H1 (cell line): Measurements from ENCODE around the gene CANT1. TPM values are rescaled to one million over a fixed set of nuclear protein-coding genes. Genes with fewer than 3 reads are reported as not detected.

Experiments used
- CTCF ChIA-PET: fragments of 300-600 bp; sonication (Branson Sonifier 250); formaldehyde crosslinking; loops from one replicate; lab custom pipeline; 2021; ENCODE audit not compliant: partially characterized antibody; lab: Charles Lee
- POLR2A ChIA-PET: fragments of 300-600 bp; sonication (Branson Sonifier 250); formaldehyde crosslinking; loops from one replicate; lab custom pipeline; 2021; ENCODE audit warnings: inconsistent platforms; ENCODE audit not compliant: partially characterized antibody; lab: Charles Lee
- DNase-seq, 2 experiments: peaks; one replicate each; pipeline versions ENCODE4 v3.0.0 to v3.0.0-alpha.2; 2010 to 2022; ENCODE audit warnings: low spot score in 2 of 2, low read depth in 1 of 2, mixed read lengths in 1 of 2
- FAIRE-seq: peaks from 2 replicates; lab custom pipeline; 2011; peaks lifted over from hg19 to GRCh38; lab: Jason Lieb, UNC
- H2AFZ ChIP-seq: 2 replicates; pipeline ENCODE4 v1.8.1; 2012; ENCODE audit warnings: low read length, inconsistent platforms
- H2AK5ac ChIP-seq: 2 replicates; pipeline ENCODE4 v1.6.1; 2013; ENCODE audit warnings: low read depth, low read length
- H2BK120ac ChIP-seq: replicated peaks from 2 replicates; pipeline ENCODE3; 2013; ENCODE audit warnings: low read depth, low read length, inconsistent platforms
- H2BK12ac ChIP-seq: 2 replicates; pipeline ENCODE4 v1.6.1; 2013; ENCODE audit warnings: low read depth, low read length
- H2BK15ac ChIP-seq: 2 replicates; pipeline ENCODE4 v1.6.1; 2013; ENCODE audit warnings: low read length
- H2BK20ac ChIP-seq: 2 replicates; pipeline ENCODE4 v1.6.1; 2013; ENCODE audit warnings: low read length
- H2BK5ac ChIP-seq: 2 replicates; pipeline ENCODE4 v1.6.1; 2013; ENCODE audit warnings: low read depth, low read length
- H3K14ac ChIP-seq: 2 replicates; pipeline ENCODE4 v1.6.1; 2013; ENCODE audit warnings: inconsistent platforms; ENCODE audit not compliant: insufficient read length
- H3K18ac ChIP-seq: 2 replicates; pipeline ENCODE4 v1.6.1; 2013; ENCODE audit warnings: low read length; ENCODE audit errors: extremely low read depth
- H3K23ac ChIP-seq: 2 replicates; pipeline ENCODE4 v1.6.1; 2013; ENCODE audit warnings: inconsistent platforms; ENCODE audit not compliant: insufficient read length
- H3K23me2 ChIP-seq: 2 replicates; pipeline ENCODE4 v1.6.1; 2013; ENCODE audit warnings: low read depth, low read length
- H3K27ac ChIP-seq: 2 replicates; pipeline ENCODE4 v1.6.1; 2011; ENCODE audit warnings: low read depth, low read length, inconsistent platforms
- H3K27me3 ChIP-seq, 4 experiments: replicated peaks in 1 of 4; 1 replicate in 1 of 4; 2 replicates in 3 of 4; pipeline versions ENCODE4 v1.6.1 to v1.8.1; 2011 to 2013; ENCODE audit warnings: low read length in 3 of 4, mild to moderate bottlenecking in 3 of 4, inconsistent platforms in 2 of 4, mixed read lengths in 2 of 4, moderate library complexity in 1 of 4; ENCODE audit not compliant: control insufficient read depth in 3 of 4, insufficient read depth in 3 of 4; ENCODE audit errors: extremely low read depth in 1 of 4
- H3K36me3 ChIP-seq, 4 experiments: 2 replicates each; pipeline versions ENCODE4 v1.6.1 to v1.8.1; 2011 to 2013; ENCODE audit warnings: mild to moderate bottlenecking in 4 of 4, low read length in 3 of 4, moderate library complexity in 2 of 4, control low read depth in 1 of 4, inconsistent platforms in 1 of 4; ENCODE audit not compliant: insufficient read depth in 4 of 4, control insufficient read depth in 2 of 4
- H3K4ac ChIP-seq: replicated peaks from 2 replicates; pipeline ENCODE3; 2013; ENCODE audit warnings: low read length, low read depth, mixed read lengths, inconsistent platforms; ENCODE audit not compliant: insufficient read length
- H3K4me1 ChIP-seq, 4 experiments: replicated peaks in 1 of 4; 1 replicate in 1 of 4; 2 replicates in 3 of 4; pipeline versions ENCODE4 v1.6.1 to v1.8.1; 2011 to 2013; ENCODE audit warnings: low read length in 3 of 4, inconsistent platforms in 2 of 4, mixed read lengths in 1 of 4; ENCODE audit not compliant: insufficient read depth in 4 of 4, control insufficient read depth in 3 of 4
- H3K4me2 ChIP-seq, 2 experiments: 2 replicates each; pipeline versions ENCODE4 v1.6.1 to v1.8.1; 2011 to 2013; ENCODE audit warnings: low read depth in 2 of 2, low read length in 2 of 2, control low read depth in 1 of 2, inconsistent platforms in 1 of 2, mild to moderate bottlenecking in 1 of 2; ENCODE audit not compliant: insufficient read depth in 1 of 2
- H3K4me3 ChIP-seq, 4 experiments: fragments of 200-600, 300-600 bp in 1 of 4; sonication (generic), shearing (Covaris generic), sonication (Bioruptor Twin) in 1 of 4; 2 replicates each; pipeline versions ENCODE4 v1.5.1 to v1.8.1; 2011 to 2016; ENCODE audit warnings: low read length in 4 of 4, low read depth in 3 of 4, control low read depth in 2 of 4, inconsistent platforms in 2 of 4, mild to moderate bottlenecking in 2 of 4, mixed read lengths in 1 of 4, moderate library complexity in 1 of 4; ENCODE audit not compliant: insufficient read depth in 2 of 4; ENCODE audit errors: extremely low read depth in 1 of 4
- H3K56ac ChIP-seq: replicated peaks from 2 replicates; pipeline ENCODE3; 2013; ENCODE audit warnings: low read depth, mild to moderate bottlenecking, mixed read lengths, low read length, inconsistent platforms; ENCODE audit not compliant: insufficient read length
- H3K79me1 ChIP-seq: 2 replicates; pipeline ENCODE4 v1.6.1; 2013; ENCODE audit warnings: low read depth, low read length, control low read depth
- H3K79me2 ChIP-seq, 2 experiments: 2 replicates each; pipeline versions ENCODE4 v1.6.1 to v1.8.1; 2012 to 2013; ENCODE audit warnings: low read length in 2 of 2, mild to moderate bottlenecking in 2 of 2, inconsistent platforms in 1 of 2; ENCODE audit not compliant: insufficient read depth in 2 of 2, control insufficient read depth in 1 of 2
- H3K9ac ChIP-seq, 4 experiments: replicated peaks in 1 of 4; 1 replicate in 1 of 4; 2 replicates in 3 of 4; pipeline versions ENCODE4 v1.6.1 to v1.8.1; 2011 to 2013; ENCODE audit warnings: low read depth in 3 of 4, low read length in 3 of 4, control low read depth in 2 of 4, mild to moderate bottlenecking in 2 of 4, moderate library complexity in 2 of 4, inconsistent platforms in 1 of 4; ENCODE audit errors: extremely low read depth in 1 of 4
- H3K9me3 ChIP-seq, 2 experiments: 2 replicates each; pipeline versions ENCODE4 v1.6.1 to v1.8.1; 2012 to 2013; ENCODE audit warnings: mild to moderate bottlenecking in 2 of 2, moderate library complexity in 2 of 2, control low read depth in 1 of 2, inconsistent platforms in 1 of 2, low read depth in 1 of 2, low read length in 1 of 2, mixed read lengths in 1 of 2; ENCODE audit not compliant: insufficient read depth in 2 of 2
- H4K20me1 ChIP-seq, 2 experiments: replicated peaks in 1 of 2; 2 replicates each; pipeline versions ENCODE3 to v1.8.1; 2011 to 2013; ENCODE audit warnings: inconsistent platforms in 2 of 2, low read length in 2 of 2, mild to moderate bottlenecking in 1 of 2; ENCODE audit not compliant: insufficient read depth in 2 of 2, control insufficient read depth in 1 of 2
- H4K5ac ChIP-seq: 2 replicates; pipeline ENCODE4 v1.6.1; 2013; ENCODE audit warnings: low read length, low read depth, mixed read lengths, inconsistent platforms; ENCODE audit not compliant: insufficient read length
- H4K8ac ChIP-seq: 2 replicates; pipeline ENCODE4 v1.8.0; 2013; ENCODE audit warnings: mild to moderate bottlenecking, moderate library complexity, low read length, inconsistent platforms; ENCODE audit not compliant: insufficient read depth; ENCODE audit errors: extremely low read depth
- H4K91ac ChIP-seq: replicated peaks from 2 replicates; pipeline ENCODE3; 2013; ENCODE audit warnings: low read length, mixed read lengths, inconsistent platforms; ENCODE audit not compliant: insufficient read length
- ASH2L ChIP-seq: fragments of 200-600, 300-600 bp; sonication (generic); IDR thresholded peaks from one replicate; pipeline ENCODE4 v1.7.1; 2017; ENCODE audit warnings: low read length
- FOSL1 ChIP-seq: IDR thresholded peaks from 2 replicates; pipeline ENCODE4 v1.6.1; 2011; ENCODE audit warnings: mild to moderate bottlenecking, low read depth, low read length, moderate library complexity; ENCODE audit not compliant: insufficient read depth
- GABPA ChIP-seq: IDR thresholded peaks from 2 replicates; pipeline ENCODE4 v1.6.1; 2011; ENCODE audit warnings: mild to moderate bottlenecking, low read length, moderate library complexity, borderline replicate concordance; ENCODE audit not compliant: insufficient read depth
- RAD21 ChIP-seq, 2 experiments: IDR thresholded peaks in 1 of 2; conservative IDR thresholded peaks in 1 of 2; 2 replicates each; pipeline ENCODE4 v1.6.1; 2011; ENCODE audit warnings: low read depth in 2 of 2, low read length in 2 of 2, improper control_type of control experiment in 1 of 2, inconsistent platforms in 1 of 2, mild to moderate bottlenecking in 1 of 2, moderate library complexity in 1 of 2
- RNF2 ChIP-seq: fragments of 200-900, 300-1000 bp; sonication (generic); IDR thresholded peaks from 2 replicates; pipeline ENCODE4 v1.7.1; 2016; ENCODE audit warnings: borderline replicate concordance, low read depth, mild to moderate bottlenecking, antibody characterized with exemption, low read length; ENCODE audit not compliant: poor library complexity, severe bottlenecking; ENCODE audit errors: missing control alignments
- YY1 ChIP-seq: IDR thresholded peaks from 2 replicates; pipeline ENCODE4 v1.6.1; 2011; ENCODE audit warnings: low read depth, mild to moderate bottlenecking, low read length
- WGBS, 2 experiments: shearing (Covaris generic) in 1 of 2; methylation state at CpG; one replicate each; pipeline versions ENCODE4 v1.1.6 to v1.1.7; 2013 to 2015; ENCODE audit warnings: low lambda C conversion rate in 2 of 2, mixed read lengths in 2 of 2, inconsistent platforms in 1 of 2, low coverage in 1 of 2, missing lambda C conversion rate in 1 of 2; ENCODE audit not compliant: insufficient replicate concordance in 2 of 2, insufficient coverage in 1 of 2, insufficient read length in 1 of 2; ENCODE audit errors: extremely low coverage in 1 of 2, missing lambda C conversion rate in 1 of 2; 5-methylcytosine and 5-hydroxymethylcytosine counted together
- polyA plus RNA-seq, 7 experiments: library from polyadenylated mRNA; depleted of rRNA in 3 of 7; stranded (reverse) in 5 of 7; unstranded in 2 of 7; fragments of >200 nt in 5 of 7; fragments of 200-250 nt in 2 of 7; gene quantifications; 1 replicate in 5 of 7; 2 replicates in 1 of 7; 4 replicates in 1 of 7; pipeline versions ENCODE4 v1.2.1 to v1.2.3, GENCODE V29; 2011 to 2013; ENCODE audit warnings: missing spikeins in 2 of 7, mixed read lengths in 2 of 7
- total RNA-seq: library from RNA; stranded (reverse); fragmentation: NEBNext Ultra II Directional; extraction: Animal tissue kit (Norgen Biotek cat#: 25700); gene quantifications from 2 replicates; pipeline ENCODE4 v1.2.1, GENCODE V29; 2021

CANT1 gene
- total and polyA plus RNA-seq, 2 of the 8 experiments (the other 6 are each of a cell fraction or from before 2014, with no cell fraction given) = 23.0 to 32.6 TPM

GRCh38 chr17:79026376-79027273, 17.1 kb upstream of the CANT1 start:
- 89% methylated on average over 14 of the region's 16 CpGs; no CpG with 5 or more reads in 1 of the 2 experiments for WGBS, 2 experiments
- H3K4me2 ChIP-seq = no peak overlapping the region
- peaks cover 9% of the 10 kb centered on the region; the same call in 1 of the 2 replicates for H3K23me2 ChIP-seq
- no peak for TF ChIP-seq YY1
- no peak for TF ChIP-seq FOSL1
- TF ChIP-seq GABPA = no peak
- no peak for TF ChIP-seq RAD21 (IDR thresholded peaks at IDR 0.05 in 1 of 2, conservative IDR thresholded peaks at IDR 0.05 in 1 of 2; ENCODE audit: low read depth in 2 of 2, low read length in 2 of 2)
- no peak for TF ChIP-seq ASH2L
- TF ChIP-seq RNF2 = no peak

More at GRCh38 chr17:79026376-79027273, 17.1 kb upstream of the CANT1 start:
- H3K4me1 ChIP-seq = peaks cover 3 to 7% (median 6%) of the 10 kb centered on the region in 4 experiments; a peak in 4 of 7 replicates
- peaks cover 0 to 2% of the 10 kb centered on the region in 2 experiments for H4K20me1 ChIP-seq
- H3K79me2 ChIP-seq = no peaks in the 10 kb centered on the region
- no peak overlapping the region for H3K4ac ChIP-seq
- FAIRE-seq (no peak), DNase-seq (no peak)
- no peaks in the 10 kb centered on the region for H3K9me3 ChIP-seq
- H3K9ac ChIP-seq = no peak overlapping the region
- no peak overlapping the region for H3K27ac ChIP-seq
- no peaks in the 10 kb centered on the region for H3K36me3 ChIP-seq
- peak overlapping the region; percentile 72; the same call in 1 of the 2 replicates for H2BK15ac ChIP-seq
- H3K23ac ChIP-seq = no peak overlapping the region
- ChIA-PET POLR2A (interaction anchor here (0.6 kb wide), 1 partner anchor 217 kb away, joined by 3 read pairs; no protein-coding TSS in a partner anchor), CTCF (interaction anchor here (1.0 to 6.3 kb wide), 11 partner anchors 8 to 128 kb away, joined by 3 to 55 read pairs (median 5); no protein-coding TSS in a partner anchor)
- no peak overlapping the region for H4K8ac ChIP-seq
- no peak overlapping the region for H2BK120ac ChIP-seq
- H2AK5ac ChIP-seq = 0 out of 2 replicates have a peak overlapping the region, but pooled peaks have one; percentile 13
- H2BK12ac ChIP-seq = peak overlapping the region; percentile 75; the same call in 1 of the 2 replicates
- H2BK20ac ChIP-seq = no peak overlapping the region
- H3K79me1 ChIP-seq = no peaks in the 10 kb centered on the region
- H3K56ac ChIP-seq = no peak overlapping the region
- H4K5ac ChIP-seq = no peak overlapping the region
- no peak overlapping the region for H2BK5ac ChIP-seq
- H3K4me3 ChIP-seq = no peak overlapping the region
- H3K14ac ChIP-seq = no peak overlapping the region
- H3K27me3 ChIP-seq = peaks cover 16 to 68% (median 58%) of the 10 kb centered on the region in 4 experiments
- H2AFZ ChIP-seq = no peak overlapping the region
- no peak overlapping the region for H4K91ac ChIP-seq
- no peak overlapping the region for H3K18ac ChIP-seq
